Erythroblast (primary cell): ENCODE data around the gene XPO6.

Experiments used
- DNase-seq, 2 experiments: peaks; one replicate each; lab custom pipeline; 2025; lab: John Stamatoyannopoulos, UW
- GATA1 ChIP-seq: IDR thresholded peaks from 2 replicates; pipeline ENCODE4 v1.6.1; 2011; ENCODE audit warnings: low read depth, mild to moderate bottlenecking, control low read depth, low read length, moderate library complexity
- POLR2A ChIP-seq: IDR thresholded peaks from 2 replicates; pipeline ENCODE4 v1.6.1; 2011; ENCODE audit warnings: mild to moderate bottlenecking, low read length

Gene XPO6

GRCh38 chr16:28166394-28167208 is 45.2 kb downstream of the XPO6 start:
- DNase-seq: no peak

GRCh38 chr16:28165598-28165997 is 46.2 kb downstream of the XPO6 start:
- DNase-seq: no peak
- TF ChIP-seq POLR2A: no peak
- TF ChIP-seq GATA1: no peak

More at GRCh38 chr16:28166394-28167208, 45.2 kb downstream of the XPO6 start:
- TF ChIP-seq GATA1 (no peak), POLR2A (no peak)

- DNase-seq: peak in 1 of 2 experiments; percentile 52
- no peak for TF ChIP-seq POLR2A
- TF ChIP-seq GATA1: no peak
Measured at GRCh38 chr16:28164140-28164539, 47.6 kb downstream of the XPO6 start.

- no peak for TF ChIP-seq GATA1
- TF ChIP-seq POLR2A: no peak
- DNase-seq: peak; percentile 10 to 73
Measured at GRCh38 chr16:28163699-28164098, 48.1 kb downstream of the XPO6 start.

GRCh38 chr16:28162326-28162877 is 49.4 kb downstream of the XPO6 start:
- no peak for DNase-seq

GRCh38 chr16:28161626-28162025 is 50.1 kb downstream of the XPO6 start:
- no peak for TF ChIP-seq POLR2A
- TF ChIP-seq GATA1: no peak
- DNase-seq: no peak

More at GRCh38 chr16:28162326-28162877, 49.4 kb downstream of the XPO6 start:
- TF ChIP-seq POLR2A (no peak), GATA1 (no peak)

GRCh38 chr16:28158136-28158535 is 53.6 kb downstream of the XPO6 start:
- TF ChIP-seq POLR2A (no peak), GATA1 (no peak)
- DNase-seq: no peak

- TF ChIP-seq POLR2A (no peak), GATA1 (no peak)
- DNase-seq: no peak
Measured at GRCh38 chr16:28156056-28156680, 55.6 kb downstream of the XPO6 start.

GRCh38 chr16:28155293-28155692 is 56.5 kb downstream of the XPO6 start:
- no peak for DNase-seq
- TF ChIP-seq POLR2A (no peak), GATA1 (no peak)

- DNase-seq: no peak
- TF ChIP-seq POLR2A: no peak
- TF ChIP-seq GATA1: no peak
Measured at GRCh38 chr16:28151180-28151579, 60.6 kb downstream of the XPO6 start.

GRCh38 chr16:28149011-28149888 is 62.5 kb downstream of the XPO6 start:
- DNase-seq: peak in 1 of 2 experiments; percentile 25
- no peak for TF ChIP-seq POLR2A
- TF ChIP-seq GATA1: no peak

- no peak for DNase-seq
- TF ChIP-seq GATA1 (no peak), POLR2A (no peak)
Measured at GRCh38 chr16:28146536-28146935, 65.2 kb downstream of the XPO6 start.

GRCh38 chr16:28145796-28146195 is 66.0 kb downstream of the XPO6 start:
- TF ChIP-seq GATA1: no peak
- no peak for TF ChIP-seq POLR2A
- DNase-seq: no peak
